ENCODE measurements around the gene SORBS1. TPM values are rescaled to one million over a fixed set of nuclear protein-coding genes. Genes with fewer than 3 reads are reported as not detected.
A peak's percentile ranks its signal among the peaks of the same experiment; 100 is the strongest.

The SORBS1 gene
- total and polyA plus RNA-seq, 2 experiments from 2014 or later: 17.0 to 40.2 TPM

GRCh38 chr10:95445837-95446486 lies 115.2 kb downstream of the SORBS1 start:
- 56% methylated on average over 7 of the region's 7 CpGs for WGBS (ENCODE audit: low lambda C conversion rate, missing lambda C conversion rate)
- TF ChIP-seq, protein P1, sequence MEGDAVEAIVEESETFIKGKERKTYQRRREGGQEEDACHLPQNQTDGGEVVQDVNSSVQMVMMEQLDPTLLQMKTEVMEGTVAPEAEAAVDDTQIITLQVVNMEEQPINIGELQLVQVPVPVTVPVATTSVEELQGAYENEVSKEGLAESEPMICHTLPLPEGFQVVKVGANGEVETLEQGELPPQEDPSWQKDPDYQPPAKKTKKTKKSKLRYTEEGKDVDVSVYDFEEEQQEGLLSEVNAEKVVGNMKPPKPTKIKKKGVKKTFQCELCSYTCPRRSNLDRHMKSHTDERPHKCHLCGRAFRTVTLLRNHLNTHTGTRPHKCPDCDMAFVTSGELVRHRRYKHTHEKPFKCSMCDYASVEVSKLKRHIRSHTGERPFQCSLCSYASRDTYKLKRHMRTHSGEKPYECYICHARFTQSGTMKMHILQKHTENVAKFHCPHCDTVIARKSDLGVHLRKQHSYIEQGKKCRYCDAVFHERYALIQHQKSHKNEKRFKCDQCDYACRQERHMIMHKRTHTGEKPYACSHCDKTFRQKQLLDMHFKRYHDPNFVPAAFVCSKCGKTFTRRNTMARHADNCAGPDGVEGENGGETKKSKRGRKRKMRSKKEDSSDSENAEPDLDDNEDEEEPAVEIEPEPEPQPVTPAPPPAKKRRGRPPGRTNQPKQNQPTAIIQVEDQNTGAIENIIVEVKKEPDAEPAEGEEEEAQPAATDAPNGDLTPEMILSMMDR (IDR thresholded peaks at IDR 0.05; ENCODE audit: poor library complexity): peak; percentile 63
- TF ChIP-seq EZH2phosphoT487 (IDR thresholded peaks at IDR 0.05; ENCODE audit: low read depth, severe bottlenecking, unreplicated experiment): no peak
- H3K4me2 ChIP-seq: no peak overlapping the region
- no peak overlapping the region for H3K4me3 ChIP-seq
- H3K9me3 ChIP-seq (ENCODE audit: low read depth): no peaks in the 10 kb centered on the region
- H2AFZ ChIP-seq: no peak overlapping the region
- no peaks in the 10 kb centered on the region for H4K20me1 ChIP-seq (ENCODE audit: insufficient read depth, poor library complexity, severe bottlenecking)
- no peaks in the 10 kb centered on the region for H3K36me3 ChIP-seq (replicated peaks; ENCODE audit: insufficient read depth, low read depth)
- no peaks in the 10 kb centered on the region for H3K27me3 ChIP-seq
- H3K9me2 ChIP-seq (replicated peaks; ENCODE audit: insufficient read depth): no peaks in the 10 kb centered on the region
- H3K4me1 ChIP-seq (ENCODE audit: insufficient read depth): peaks cover 18% of the 10 kb centered on the region
- DNase-seq (ENCODE audit: low spot score): peak; percentile 71
- H3K27ac ChIP-seq: peak overlapping the region; percentile 68
- peaks cover 38% of the 10 kb centered on the region for H3K79me2 ChIP-seq

DNA sequence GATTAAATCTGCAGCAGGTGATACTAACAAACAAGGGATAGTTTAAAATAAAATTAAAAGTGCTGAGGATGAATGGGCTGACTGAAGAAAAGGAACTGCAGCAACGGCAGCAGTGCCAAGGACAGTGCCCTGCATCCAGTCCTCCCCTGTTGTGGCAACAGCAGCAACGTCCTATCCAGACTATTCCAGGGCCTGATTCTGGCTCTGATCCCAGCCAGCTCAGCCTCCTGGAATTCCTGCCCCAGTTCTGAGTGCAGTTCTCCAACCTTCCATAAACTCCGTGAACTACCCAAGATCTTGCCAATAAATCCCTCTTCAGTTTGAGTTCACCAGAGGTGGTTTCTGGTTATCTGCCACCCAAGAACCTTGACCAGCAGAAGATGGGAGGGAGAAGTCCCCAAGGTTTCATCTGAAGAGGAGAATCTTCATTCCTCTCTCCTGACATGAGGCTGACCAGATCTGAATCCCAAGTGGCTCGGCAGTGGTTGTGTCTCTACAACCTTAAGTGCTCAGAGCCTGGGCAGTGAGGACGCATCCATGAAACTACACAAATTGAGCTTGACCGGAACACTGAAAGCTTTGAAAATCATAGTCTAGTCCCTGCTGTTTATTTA lies 115.8 kb downstream of the SORBS1 start:
- Histone ChIP-seq H2AFZ (no peak overlapping the region), H3K9me3 (ENCODE audit: low read depth) (no peaks in the 10 kb centered on the region), H3K79me2 (peaks cover 35% of the 10 kb centered on the region), H3K36me3 (replicated peaks; ENCODE audit: insufficient read depth, low read depth) (no peaks in the 10 kb centered on the region), H3K27me3 (no peaks in the 10 kb centered on the region), H3K4me1 (ENCODE audit: insufficient read depth) (peaks cover 18% of the 10 kb centered on the region), H3K27ac (peak overlapping the region; percentile 68), H3K4me3 (no peak overlapping the region), H4K20me1 (ENCODE audit: insufficient read depth, poor library complexity, severe bottlenecking) (no peaks in the 10 kb centered on the region), H3K9me2 (replicated peaks; ENCODE audit: insufficient read depth) (no peaks in the 10 kb centered on the region), H3K4me2 (no peak overlapping the region)
- peak; percentile 37 for DNase-seq (ENCODE audit: low spot score)
- 63% methylated on average over 6 of the region's 6 CpGs for WGBS (ENCODE audit: low lambda C conversion rate, missing lambda C conversion rate)
- TF ChIP-seq, protein P1 (IDR thresholded peaks at IDR 0.05; ENCODE audit: poor library complexity): no peak
- TF ChIP-seq EZH2 (IDR thresholded peaks at IDR 0.05; ENCODE audit: borderline replicate concordance) (no peak), EZH2phosphoT487 (IDR thresholded peaks at IDR 0.05; ENCODE audit: low read depth, severe bottlenecking, unreplicated experiment) (no peak)

- H3K4me2 ChIP-seq: no peak overlapping the region
- H3K27ac ChIP-seq: peak overlapping the region; percentile 68
- H3K4me1 ChIP-seq (ENCODE audit: insufficient read depth): peaks cover 18% of the 10 kb centered on the region
Measured at GRCh38 chr10:95444792-95445191, 116.4 kb downstream of the SORBS1 start.

More at GRCh38 chr10:95444792-95445191, 116.4 kb downstream of the SORBS1 start:
- 80% methylated on average over 5 of the region's 5 CpGs for WGBS (ENCODE audit: low lambda C conversion rate, missing lambda C conversion rate)
- no peak for DNase-seq (ENCODE audit: low spot score)
- Histone ChIP-seq H3K9me2 (replicated peaks; ENCODE audit: insufficient read depth) (no peaks in the 10 kb centered on the region), H3K27me3 (no peaks in the 10 kb centered on the region), H4K20me1 (ENCODE audit: insufficient read depth, poor library complexity, severe bottlenecking) (no peaks in the 10 kb centered on the region), H3K9me3 (ENCODE audit: low read depth) (no peaks in the 10 kb centered on the region), H2AFZ (no peak overlapping the region), H3K79me2 (peaks cover 29% of the 10 kb centered on the region), H3K4me3 (no peak overlapping the region), H3K36me3 (replicated peaks; ENCODE audit: insufficient read depth, low read depth) (no peaks in the 10 kb centered on the region)
- TF ChIP-seq, protein P1 (IDR thresholded peaks at IDR 0.05; ENCODE audit: poor library complexity): no peak
- TF ChIP-seq EZH2phosphoT487 (IDR thresholded peaks at IDR 0.05; ENCODE audit: low read depth, severe bottlenecking, unreplicated experiment): no peak
- TF ChIP-seq EZH2 (IDR thresholded peaks at IDR 0.05; ENCODE audit: borderline replicate concordance): no peak

All from hepatocyte (in vitro differentiated cells).